IPS-18a (cell line): ENCODE data around the gene STAP1.

Experiments used
- H3K27ac ChIP-seq: one replicate; pipeline ENCODE4 v1.5.1; 2013; ENCODE audit warnings: low read length
- H3K27me3 ChIP-seq: one replicate; pipeline ENCODE4 v1.6.1; 2013; ENCODE audit warnings: mild to moderate bottlenecking, low read length; ENCODE audit not compliant: control insufficient read depth, insufficient read depth
- H3K36me3 ChIP-seq: one replicate; pipeline ENCODE4 v1.6.1; 2013; ENCODE audit warnings: low read depth, low read length; ENCODE audit not compliant: control insufficient read depth
- H3K4me1 ChIP-seq: one replicate; pipeline ENCODE4 v1.6.1; 2013; ENCODE audit warnings: low read depth, low read length; ENCODE audit not compliant: control insufficient read depth
- H3K4me3 ChIP-seq: one replicate; pipeline ENCODE4 v1.5.1; 2013; ENCODE audit warnings: low read length
- H3K9ac ChIP-seq: one replicate; pipeline ENCODE4 v1.6.1; 2013; ENCODE audit warnings: mild to moderate bottlenecking, low read length, moderate library complexity
- H3K9me3 ChIP-seq: one replicate; pipeline ENCODE4 v1.6.1; 2013; ENCODE audit warnings: low read depth, low read length; ENCODE audit not compliant: control insufficient read depth

STAP1 gene

GRCh38 chr4:67584496-67584895, 26.0 kb downstream of the STAP1 start:
- Histone ChIP-seq H3K9me3 (no peaks in the 10 kb centered on the region), H3K9ac (no peak overlapping the region), H3K36me3 (no peaks in the 10 kb centered on the region), H3K4me1 (no peaks in the 10 kb centered on the region), H3K27me3 (no peaks in the 10 kb centered on the region), H3K4me3 (no peak overlapping the region), H3K27ac (no peak overlapping the region)

GRCh38 chr4:67587156-67587555, 28.6 kb downstream of the STAP1 start:
- Histone ChIP-seq H3K9ac (no peak overlapping the region), H3K4me3 (no peak overlapping the region), H3K9me3 (no peaks in the 10 kb centered on the region), H3K27ac (no peak overlapping the region), H3K27me3 (no peaks in the 10 kb centered on the region), H3K36me3 (no peaks in the 10 kb centered on the region), H3K4me1 (no peaks in the 10 kb centered on the region)

- no peak overlapping the region for H3K9ac ChIP-seq
- no peak overlapping the region for H3K4me3 ChIP-seq
- no peaks in the 10 kb centered on the region for H3K36me3 ChIP-seq
- no peak overlapping the region for H3K27ac ChIP-seq
- peaks cover 4% of the 10 kb centered on the region for H3K9me3 ChIP-seq
- no peaks in the 10 kb centered on the region for H3K27me3 ChIP-seq
- no peaks in the 10 kb centered on the region for H3K4me1 ChIP-seq
Observed at GRCh38 chr4:67593741-67594175, 35.2 kb downstream of the STAP1 start.

- Histone ChIP-seq H3K9me3 (no peaks in the 10 kb centered on the region), H3K27ac (no peak overlapping the region), H3K9ac (no peak overlapping the region), H3K27me3 (no peaks in the 10 kb centered on the region), H3K4me1 (no peaks in the 10 kb centered on the region), H3K4me3 (no peak overlapping the region), H3K36me3 (no peaks in the 10 kb centered on the region)
Observed at GRCh38 chr4:67603310-67604028, 44.9 kb downstream of the STAP1 start.

- Histone ChIP-seq H3K9me3 (no peaks in the 10 kb centered on the region), H3K4me1 (no peaks in the 10 kb centered on the region), H3K27ac (no peak overlapping the region), H3K36me3 (no peaks in the 10 kb centered on the region), H3K9ac (no peak overlapping the region), H3K4me3 (no peak overlapping the region), H3K27me3 (no peaks in the 10 kb centered on the region)
Observed at GRCh38 chr4:67604029-67604381, 45.5 kb downstream of the STAP1 start.

GRCh38 chr4:67604749-67605148, 46.2 kb downstream of the STAP1 start:
- Histone ChIP-seq H3K9ac (no peak overlapping the region), H3K27ac (no peak overlapping the region), H3K27me3 (no peaks in the 10 kb centered on the region), H3K4me3 (no peak overlapping the region), H3K4me1 (no peaks in the 10 kb centered on the region), H3K36me3 (no peaks in the 10 kb centered on the region), H3K9me3 (no peaks in the 10 kb centered on the region)

GRCh38 chr4:67608027-67608426, 49.5 kb downstream of the STAP1 start:
- H3K36me3 ChIP-seq, result no peaks in the 10 kb centered on the region
- H3K4me3 ChIP-seq, result no peak overlapping the region
- H3K9me3 ChIP-seq, result no peaks in the 10 kb centered on the region
- no peaks in the 10 kb centered on the region for H3K4me1 ChIP-seq
- H3K9ac ChIP-seq, result no peak overlapping the region
- H3K27ac ChIP-seq, result no peak overlapping the region
- no peaks in the 10 kb centered on the region for H3K27me3 ChIP-seq

- no peak overlapping the region for H3K9ac ChIP-seq
- no peak overlapping the region for H3K4me3 ChIP-seq
- H3K4me1 ChIP-seq, result no peaks in the 10 kb centered on the region
- H3K9me3 ChIP-seq, result no peaks in the 10 kb centered on the region
- no peak overlapping the region for H3K27ac ChIP-seq
- peaks cover 14% of the 10 kb centered on the region for H3K36me3 ChIP-seq
- no peaks in the 10 kb centered on the region for H3K27me3 ChIP-seq
Observed at GRCh38 chr4:67614186-67614585, 55.7 kb downstream of the STAP1 start.

- Histone ChIP-seq H3K9me3 (no peaks in the 10 kb centered on the region), H3K9ac (no peak overlapping the region), H3K36me3 (peaks cover 23% of the 10 kb centered on the region), H3K4me3 (no peak overlapping the region), H3K27ac (no peak overlapping the region), H3K4me1 (no peaks in the 10 kb centered on the region), H3K27me3 (no peaks in the 10 kb centered on the region)
Observed at GRCh38 chr4:67615119-67615518, 56.6 kb downstream of the STAP1 start.

GRCh38 chr4:67616478-67616877, 58.0 kb downstream of the STAP1 start:
- Histone ChIP-seq H3K4me1 (no peaks in the 10 kb centered on the region), H3K27me3 (no peaks in the 10 kb centered on the region), H3K9me3 (no peaks in the 10 kb centered on the region), H3K4me3 (no peak overlapping the region), H3K36me3 (peaks cover 36% of the 10 kb centered on the region), H3K9ac (no peak overlapping the region), H3K27ac (no peak overlapping the region)

GRCh38 chr4:67624939-67625338, 66.4 kb downstream of the STAP1 start:
- Histone ChIP-seq H3K4me1 (peaks cover 8% of the 10 kb centered on the region), H3K27me3 (no peaks in the 10 kb centered on the region), H3K27ac (no peak overlapping the region), H3K4me3 (no peak overlapping the region), H3K36me3 (peaks cover 55% of the 10 kb centered on the region), H3K9me3 (no peaks in the 10 kb centered on the region), H3K9ac (no peak overlapping the region)

- H3K9me3 ChIP-seq, result no peaks in the 10 kb centered on the region
- no peaks in the 10 kb centered on the region for H3K27me3 ChIP-seq
- H3K9ac ChIP-seq, result no peak overlapping the region
- no peak overlapping the region for H3K27ac ChIP-seq
- H3K4me3 ChIP-seq, result no peak overlapping the region
- no peaks in the 10 kb centered on the region for H3K4me1 ChIP-seq
- peaks cover 58% of the 10 kb centered on the region for H3K36me3 ChIP-seq
Observed at GRCh38 chr4:67632492-67632891, 74.0 kb downstream of the STAP1 start.
